Inferior parietal cortex (tissue), 1 donor: Measurements from ENCODE around the gene SPINK8.
"Not testable (repeated sequence)": the region's sequence is repeated elsewhere in the genome, so short reads cannot be mapped to it uniquely, and the experiment has no call there.

Source experiments
- DNase-seq: peaks from one replicate; pipeline ENCODE4 v3.0.0-alpha.2; 2016; ENCODE audit errors: extremely low spot score

SPINK8 gene

GRCh38 chr3:48331706-48332435 lies 1.6 kb downstream of the SPINK8 start:
- DNase-seq, result not testable (repeated sequence)

GRCh38 chr3:48320996-48321395 lies 12.5 kb downstream of the SPINK8 start:
- DNase-seq, result no peak

- no peak for DNase-seq
Observed at GRCh38 chr3:48318713-48319468, 14.6 kb downstream of the SPINK8 start.

DNA sequence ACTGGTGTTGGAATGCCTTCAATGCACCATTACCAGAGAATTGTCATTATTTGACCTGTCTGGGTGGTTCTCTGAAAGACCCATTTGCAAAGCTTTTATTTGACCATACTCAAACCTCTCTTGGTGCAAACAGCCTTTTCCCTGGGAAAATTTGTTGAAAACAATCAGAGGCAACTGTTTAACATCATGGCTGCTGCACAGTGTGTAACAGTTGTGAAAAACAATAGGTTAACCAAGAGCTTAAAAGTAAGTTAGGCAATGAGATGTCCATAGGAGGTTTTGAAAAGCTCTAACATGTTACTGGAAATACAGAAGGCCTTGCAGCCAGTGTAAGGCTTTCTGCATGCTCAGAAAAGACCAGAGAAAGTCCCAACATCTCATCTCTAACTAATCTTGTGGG lies 18.9 kb downstream of the SPINK8 start:
- no peak for DNase-seq

- DNase-seq, result no peak
Observed at GRCh38 chr3:48306860-48307530, 26.5 kb downstream of the SPINK8 start.

GRCh38 chr3:48306290-48306689 lies 27.2 kb downstream of the SPINK8 start:
- no peak for DNase-seq

- DNase-seq, result no peak
Observed at GRCh38 chr3:48305396-48305795, 28.1 kb downstream of the SPINK8 start.

- DNase-seq, result no peak
Observed at GRCh38 chr3:48303021-48303420, 30.4 kb downstream of the SPINK8 start.

DNA sequence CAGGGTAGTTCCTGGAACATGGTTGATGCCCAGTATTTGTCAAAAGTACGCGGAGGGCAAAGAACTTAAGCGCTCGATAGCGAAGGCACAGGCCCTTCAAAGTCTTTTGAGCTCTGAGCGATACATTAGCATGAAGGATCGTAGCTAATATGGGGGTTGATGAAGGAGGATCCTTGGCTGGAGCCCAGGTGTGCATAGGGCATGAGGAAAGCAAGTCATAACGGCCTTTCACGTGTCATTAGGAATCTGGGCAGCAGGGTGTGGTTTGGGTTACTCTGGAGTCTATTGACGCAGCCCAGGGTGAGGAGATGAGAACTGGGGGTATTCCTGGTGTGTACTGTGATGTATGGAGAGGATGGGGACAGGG lies 31.7 kb downstream of the SPINK8 start:
- DNase-seq, result peak; percentile 20

GRCh38 chr3:48301020-48301799 lies 32.3 kb downstream of the SPINK8 start, which contains the start of gene NME6:
Gene NME6, minus strand, starts transcription at chr3:48301367.
- peak; percentile 83 for DNase-seq

DNA sequence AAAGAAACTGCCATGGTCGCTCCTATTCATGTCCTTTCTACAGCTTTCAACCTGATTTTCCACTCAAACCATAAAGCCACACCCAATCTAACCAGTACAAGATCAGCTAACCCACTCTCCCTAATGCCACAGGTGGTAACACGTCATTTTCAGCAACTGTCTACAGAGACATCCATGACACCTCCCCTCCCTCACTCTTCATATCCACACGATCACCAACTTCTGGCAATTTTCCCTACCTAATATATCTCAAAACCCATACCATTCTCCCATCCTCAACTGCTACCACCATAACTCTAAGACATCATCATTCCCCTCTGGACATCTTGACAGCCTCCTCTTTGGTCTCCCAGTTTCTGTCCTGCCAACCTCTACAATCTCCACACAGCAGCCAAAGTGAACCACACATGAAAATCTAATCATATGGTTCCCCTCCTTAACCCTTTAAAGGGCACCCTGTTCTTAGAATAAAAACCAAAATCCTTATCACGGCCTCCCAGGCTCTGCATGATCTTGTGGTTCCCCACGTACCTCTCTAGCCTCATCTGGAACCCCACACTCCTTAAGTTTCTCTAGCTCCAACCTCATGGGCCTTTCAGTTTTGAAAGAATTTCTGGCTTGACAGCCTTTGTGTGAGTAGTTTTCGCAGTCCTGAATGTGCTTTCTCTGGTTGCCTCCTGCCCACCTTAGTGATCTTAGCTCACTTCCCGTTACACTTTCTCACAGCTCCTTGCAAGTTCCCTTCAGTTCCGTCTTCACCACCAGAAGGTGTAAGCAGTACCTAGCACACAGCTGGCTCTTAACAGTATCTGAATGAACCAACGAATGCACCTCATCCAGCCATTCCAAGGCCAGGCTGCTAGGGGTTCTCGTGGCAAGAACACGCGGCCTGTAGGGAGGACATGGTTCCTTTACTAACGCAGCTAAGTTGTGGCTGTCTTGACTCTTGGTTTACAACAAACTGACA lies 33.4 kb downstream of the SPINK8 start:
- no peak for DNase-seq

GRCh38 chr3:48297111-48297810 lies 36.2 kb downstream of the SPINK8 start:
- DNase-seq, result no peak

DNA sequence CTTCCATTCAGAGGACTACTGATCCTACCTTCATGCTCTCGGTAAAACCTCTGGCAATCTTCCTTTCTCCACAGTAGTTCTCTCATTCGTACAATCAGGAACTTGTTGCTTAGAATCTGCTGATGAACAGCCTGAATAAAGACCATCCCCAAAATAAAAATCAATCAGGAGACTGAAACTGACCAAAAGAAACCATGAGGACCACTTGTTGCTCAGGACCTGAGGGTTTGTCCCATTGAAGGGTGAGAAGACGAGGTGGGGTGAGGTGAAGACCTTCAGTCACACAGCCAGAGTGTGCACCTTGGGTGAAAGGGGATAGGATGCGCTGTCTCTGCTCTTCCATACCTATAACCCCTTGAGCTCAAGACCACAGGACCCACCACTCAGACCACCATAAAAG lies 36.8 kb downstream of the SPINK8 start:
- no peak for DNase-seq

- no peak for DNase-seq
Observed at GRCh38 chr3:48294611-48295263, 38.7 kb downstream of the SPINK8 start.

GRCh38 chr3:48289659-48290058 lies 43.8 kb downstream of the SPINK8 start:
- no peak for DNase-seq

DNA sequence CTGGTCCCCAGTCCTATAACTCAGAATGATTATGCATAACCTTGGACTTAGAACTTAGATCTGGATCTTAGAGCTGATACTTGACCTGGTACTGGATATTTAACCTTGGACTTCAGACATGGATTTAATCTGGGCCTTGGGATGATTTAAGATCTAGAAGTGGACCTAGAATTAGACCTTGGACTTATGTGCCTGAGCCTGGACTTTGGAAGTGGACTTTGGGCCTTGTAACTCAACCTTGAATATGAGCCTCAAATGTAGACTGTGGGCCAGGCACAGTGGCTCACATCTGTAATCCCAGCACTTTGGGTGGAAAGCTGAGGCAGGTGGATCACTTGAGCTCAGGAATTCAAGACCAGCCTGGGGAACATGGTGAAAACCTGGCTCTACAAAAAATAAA lies 46.4 kb downstream of the SPINK8 start:
- no peak for DNase-seq

DNA sequence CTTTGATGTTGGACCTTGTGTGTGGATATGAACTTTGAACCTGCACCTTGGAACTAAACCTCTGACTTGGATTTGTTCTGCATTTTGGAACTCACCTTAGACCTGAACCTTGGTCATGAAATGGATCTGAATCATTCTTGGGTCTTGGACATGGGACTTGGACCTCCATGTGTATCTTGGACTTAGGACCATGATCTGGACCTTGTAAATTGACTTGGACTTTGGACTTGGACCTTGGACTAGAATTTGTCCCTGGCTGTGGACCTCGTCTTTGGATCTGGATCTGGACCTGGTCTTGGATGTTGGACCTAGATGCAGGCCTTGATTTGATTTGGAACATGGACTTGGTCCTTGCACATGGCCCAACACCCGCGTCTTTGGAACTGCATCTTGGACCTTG lies 47.2 kb downstream of the SPINK8 start:
- no peak for DNase-seq

DNA sequence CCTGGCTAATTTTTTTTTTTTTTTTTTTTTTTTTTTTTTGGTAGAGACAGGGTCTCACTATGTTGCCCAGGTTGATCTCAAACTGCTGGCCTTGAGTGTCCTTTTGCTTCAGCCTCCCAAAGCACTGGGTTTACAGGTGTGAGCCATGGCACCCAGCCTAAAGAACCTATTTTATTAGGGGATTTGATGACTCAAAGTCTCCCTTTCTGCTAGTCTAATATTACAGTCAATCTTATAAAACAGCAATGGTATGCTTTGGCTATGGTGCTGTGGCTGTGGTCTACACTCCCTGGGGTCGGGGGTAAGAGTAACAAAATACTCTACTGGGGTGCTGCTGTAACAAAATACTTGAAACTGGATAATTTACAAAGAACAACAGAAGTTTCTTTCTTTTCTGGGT lies 47.8 kb downstream of the SPINK8 start:
- no peak for DNase-seq

DNA sequence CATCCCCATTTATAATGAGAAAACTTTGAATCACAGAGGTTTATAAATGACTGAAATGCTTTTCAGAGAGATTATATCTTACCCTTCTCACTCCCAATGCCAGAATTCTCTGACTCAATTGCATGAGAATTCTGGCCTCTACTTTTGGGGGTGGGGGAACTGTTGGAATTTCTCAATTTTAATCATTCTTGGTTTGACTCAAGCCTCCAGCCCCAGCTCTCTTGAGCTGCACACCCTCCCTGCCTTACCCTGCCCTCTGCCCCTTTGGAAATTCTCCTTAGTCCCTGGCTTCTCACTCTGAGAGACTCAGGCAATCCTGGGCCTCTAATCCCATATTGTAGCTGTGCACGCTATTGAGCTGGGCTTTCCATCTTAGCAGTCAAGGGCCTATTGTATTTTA lies 48.3 kb downstream of the SPINK8 start:
- DNase-seq, result no peak

DNA sequence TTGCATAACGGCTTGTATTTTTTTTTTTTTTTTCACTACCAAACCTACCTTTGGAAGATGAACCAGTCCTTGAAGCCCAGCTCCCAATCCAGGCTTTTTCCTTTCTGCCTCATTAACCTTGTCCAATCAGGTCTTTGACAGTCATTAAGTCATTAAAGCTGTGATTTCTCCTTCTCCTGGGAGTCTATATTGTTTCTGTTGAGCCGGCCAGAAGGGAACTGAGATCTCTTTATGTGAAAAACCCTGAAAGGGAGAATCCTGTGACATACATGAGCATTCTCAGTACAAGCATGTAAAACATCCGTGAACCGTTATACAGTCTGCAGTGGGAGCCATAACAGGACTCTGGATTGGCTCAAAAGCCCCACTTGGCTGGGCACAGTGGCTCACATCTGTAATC lies 52.6 kb downstream of the SPINK8 start:
- no peak for DNase-seq
